ENCODE data around the gene STPG1.

Gene STPG1

GRCh38 chr1:24340770-24341169 lies 72.8 kb downstream of the STPG1 start:
- no peaks in the 10 kb centered on the region for H3K27me3 ChIP-seq (ENCODE audit: low read length)
- H3K79me2 ChIP-seq (ENCODE audit: insufficient read depth, low read length) = no peaks in the 10 kb centered on the region
- no peak overlapping the region for H3K9ac ChIP-seq (ENCODE audit: low read length)
- no peak overlapping the region for H2AFZ ChIP-seq (ENCODE audit: low read depth, low read length, severe bottlenecking)
- no peaks in the 10 kb centered on the region for H3K9me3 ChIP-seq (ENCODE audit: insufficient read depth, low read length)
- TF ChIP-seq EZH2phosphoT487 (conservative IDR thresholded peaks at IDR 0.05; ENCODE audit: low read length) = no peak
- TF ChIP-seq CTCF (IDR thresholded peaks at IDR 0.05; ENCODE audit: insufficient read depth, low read length, poor library complexity, severe bottlenecking) = no peak
- no peaks in the 10 kb centered on the region for H4K20me1 ChIP-seq (ENCODE audit: low read depth, low read length)
- no peak overlapping the region for H3K27ac ChIP-seq (ENCODE audit: low read depth, low read length)
- no peak overlapping the region for H3K4me3 ChIP-seq (ENCODE audit: insufficient read depth, low read length, poor library complexity, severe bottlenecking)
- no peaks in the 10 kb centered on the region for H3K9me2 ChIP-seq (replicated peaks; ENCODE audit: insufficient read depth, low read length)
- no peak overlapping the region for H3K4me2 ChIP-seq (ENCODE audit: low read depth, low read length, poor library complexity, severe bottlenecking)
- H3K36me3 ChIP-seq (ENCODE audit: low read length) = no peaks in the 10 kb centered on the region
- no peaks in the 10 kb centered on the region for H3F3A ChIP-seq (ENCODE audit: insufficient read depth)

- H3K9me3 ChIP-seq (ENCODE audit: insufficient read depth, low read length) = no peaks in the 10 kb centered on the region
- no peaks in the 10 kb centered on the region for H3K79me2 ChIP-seq (ENCODE audit: insufficient read depth, low read length)
- no peak overlapping the region for H3K4me2 ChIP-seq (ENCODE audit: low read depth, low read length, poor library complexity, severe bottlenecking)
- H4K20me1 ChIP-seq (ENCODE audit: low read depth, low read length) = no peaks in the 10 kb centered on the region
- no peak overlapping the region for H3K4me3 ChIP-seq (ENCODE audit: insufficient read depth, low read length, poor library complexity, severe bottlenecking)
- no peak overlapping the region for H3K9ac ChIP-seq (ENCODE audit: low read length)
- no peak for TF ChIP-seq EZH2phosphoT487 (conservative IDR thresholded peaks at IDR 0.05; ENCODE audit: low read length)
- H3K9me2 ChIP-seq (replicated peaks; ENCODE audit: insufficient read depth, low read length) = no peaks in the 10 kb centered on the region
- H3K36me3 ChIP-seq (ENCODE audit: low read length) = no peaks in the 10 kb centered on the region
- H3F3A ChIP-seq (ENCODE audit: insufficient read depth) = no peaks in the 10 kb centered on the region
- no peaks in the 10 kb centered on the region for H3K27me3 ChIP-seq (ENCODE audit: low read length)
- no peak overlapping the region for H3K27ac ChIP-seq (ENCODE audit: low read depth, low read length)
- no peak overlapping the region for H2AFZ ChIP-seq (ENCODE audit: low read depth, low read length, severe bottlenecking)
Measured at GRCh38 chr1:24339996-24340395, 73.6 kb downstream of the STPG1 start.

- Histone ChIP-seq H3K9me2 (replicated peaks; ENCODE audit: insufficient read depth, low read length) (no peaks in the 10 kb centered on the region), H3K4me3 (ENCODE audit: insufficient read depth, low read length, poor library complexity, severe bottlenecking) (no peak overlapping the region), H3K27ac (ENCODE audit: low read depth, low read length) (no peak overlapping the region), H4K20me1 (ENCODE audit: low read depth, low read length) (no peaks in the 10 kb centered on the region), H3K79me2 (ENCODE audit: insufficient read depth, low read length) (no peaks in the 10 kb centered on the region), H3K36me3 (ENCODE audit: low read length) (no peaks in the 10 kb centered on the region), H3K27me3 (ENCODE audit: low read length) (no peaks in the 10 kb centered on the region), H3K9me3 (ENCODE audit: insufficient read depth, low read length) (no peaks in the 10 kb centered on the region), H3K9ac (ENCODE audit: low read length) (no peak overlapping the region), H3F3A (ENCODE audit: insufficient read depth) (no peaks in the 10 kb centered on the region), H2AFZ (ENCODE audit: low read depth, low read length, severe bottlenecking) (no peak overlapping the region), H3K4me2 (ENCODE audit: low read depth, low read length, poor library complexity, severe bottlenecking) (no peak overlapping the region)
- TF ChIP-seq EZH2phosphoT487 (conservative IDR thresholded peaks at IDR 0.05; ENCODE audit: low read length) (no peak), CTCF (IDR thresholded peaks at IDR 0.05; ENCODE audit: insufficient read depth, low read length, poor library complexity, severe bottlenecking) (no peak)
Measured at GRCh38 chr1:24338447-24338846, 75.1 kb downstream of the STPG1 start.

GRCh38 chr1:24337455-24337854 lies 76.1 kb downstream of the STPG1 start:
- Histone ChIP-seq H3K79me2 (ENCODE audit: insufficient read depth, low read length) (no peaks in the 10 kb centered on the region), H3K4me3 (ENCODE audit: insufficient read depth, low read length, poor library complexity, severe bottlenecking) (no peak overlapping the region), H3K9ac (ENCODE audit: low read length) (no peak overlapping the region), H3K27ac (ENCODE audit: low read depth, low read length) (no peak overlapping the region), H3K4me2 (ENCODE audit: low read depth, low read length, poor library complexity, severe bottlenecking) (no peak overlapping the region), H3F3A (ENCODE audit: insufficient read depth) (no peaks in the 10 kb centered on the region), H4K20me1 (ENCODE audit: low read depth, low read length) (no peaks in the 10 kb centered on the region), H3K27me3 (ENCODE audit: low read length) (no peaks in the 10 kb centered on the region), H2AFZ (ENCODE audit: low read depth, low read length, severe bottlenecking) (no peak overlapping the region), H3K9me3 (ENCODE audit: insufficient read depth, low read length) (no peaks in the 10 kb centered on the region), H3K36me3 (ENCODE audit: low read length) (no peaks in the 10 kb centered on the region), H3K9me2 (replicated peaks; ENCODE audit: insufficient read depth, low read length) (no peaks in the 10 kb centered on the region)
- TF ChIP-seq CTCF (IDR thresholded peaks at IDR 0.05; ENCODE audit: insufficient read depth, low read length, poor library complexity, severe bottlenecking) (no peak), EZH2phosphoT487 (conservative IDR thresholded peaks at IDR 0.05; ENCODE audit: low read length) (no peak)

Measured in SU-DHL-6 (cell line).